Cardiac ventricle fibroblast (primary cell): ENCODE data around the gene RRP36. TPM values are rescaled to one million over a fixed set of nuclear protein-coding genes. Genes with fewer than 3 reads are reported as not detected.

Source experiments
- total RNA-seq: library from RNA; depleted of rRNA; stranded (reverse); fragments of >200 nt; gene quantifications from 2 replicates; pipeline ENCODE4 v1.2.3, GENCODE V29; 2015

RRP36 gene, protein sequence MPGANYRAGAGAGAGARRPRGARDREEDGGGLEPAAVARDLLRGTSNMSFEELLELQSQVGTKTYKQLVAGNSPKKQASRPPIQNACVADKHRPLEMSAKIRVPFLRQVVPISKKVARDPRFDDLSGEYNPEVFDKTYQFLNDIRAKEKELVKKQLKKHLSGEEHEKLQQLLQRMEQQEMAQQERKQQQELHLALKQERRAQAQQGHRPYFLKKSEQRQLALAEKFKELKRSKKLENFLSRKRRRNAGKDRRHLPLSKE
- 40.7 and 63.8 TPM in 2 replicates for total RNA-seq

DNA sequence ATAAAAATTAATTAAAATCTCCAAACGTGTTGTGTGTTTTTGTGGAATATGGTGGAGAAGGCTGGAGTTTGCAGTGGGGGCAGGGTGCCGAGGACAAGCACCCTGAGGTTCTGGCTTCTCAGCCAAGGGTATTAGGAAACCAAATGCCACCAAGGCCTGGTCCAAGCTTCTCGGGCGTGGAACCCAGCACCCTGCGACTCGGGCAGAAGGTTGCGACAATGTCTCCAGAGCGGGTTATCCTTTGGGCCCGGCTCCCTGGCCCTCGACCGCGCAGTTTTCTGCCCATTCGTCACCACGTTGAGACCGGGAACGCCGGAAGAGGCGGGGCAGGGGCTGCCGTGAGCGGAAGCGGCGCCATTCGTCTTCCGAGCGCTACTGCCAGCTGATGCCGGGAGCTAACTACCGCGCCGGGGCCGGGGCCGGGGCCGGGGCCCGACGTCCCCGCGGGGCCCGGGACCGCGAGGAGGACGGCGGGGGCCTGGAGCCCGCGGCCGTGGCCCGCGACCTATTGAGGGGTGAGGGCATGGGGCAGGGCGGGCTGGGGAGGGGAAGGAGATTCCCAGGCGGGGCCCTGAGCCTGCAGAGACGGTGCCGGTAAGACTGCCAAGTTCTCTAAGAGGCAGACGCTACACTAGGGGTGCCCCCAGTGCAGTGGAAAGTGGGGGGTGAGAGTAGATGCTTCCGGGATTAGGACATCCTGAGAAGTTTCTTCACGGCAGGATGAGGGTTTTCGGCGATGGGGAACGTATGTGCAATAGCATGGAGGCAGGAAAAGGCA lies at the start of gene RRP36:
Gene RRP36 (plus strand): TSS at position 354 of the 778 bp plus-strand sequence. CDS start 32 bp downstream, at position 386.

DNA sequence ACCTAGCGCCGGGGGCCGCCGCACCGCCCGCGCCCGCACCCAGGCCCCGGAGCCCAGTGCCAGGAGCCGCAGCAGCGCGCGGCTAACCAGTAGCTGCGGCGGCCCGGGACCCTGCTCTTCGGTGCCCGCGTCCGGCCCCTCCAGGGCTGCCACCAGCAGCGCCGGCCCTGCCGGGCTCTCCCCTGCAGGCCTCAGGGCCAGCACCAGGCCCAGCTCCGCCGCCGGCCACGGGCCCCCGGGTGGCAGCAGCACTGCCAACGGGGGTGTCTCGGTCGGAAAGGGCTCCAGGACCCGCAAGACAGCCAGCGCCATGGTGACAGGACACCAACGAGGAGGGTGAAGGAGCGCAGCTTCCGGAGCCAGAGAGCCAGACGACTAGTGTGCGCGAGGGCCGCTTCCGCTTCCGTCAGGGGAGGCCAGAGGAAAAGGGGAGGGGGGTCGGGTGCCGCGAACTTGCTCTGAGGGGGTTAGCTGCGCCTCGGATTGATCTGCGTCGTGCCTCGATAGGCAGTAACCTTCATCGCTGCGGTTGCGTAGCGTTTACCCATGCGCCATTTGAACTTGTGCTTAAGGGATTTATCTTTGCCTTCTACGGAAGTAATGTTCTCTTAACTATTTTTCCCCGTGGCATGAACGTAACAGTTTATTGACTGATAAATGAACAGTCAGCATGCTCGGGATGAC lies 42.4 kb upstream of the RRP36 start, which contains the start of gene PEX6:
Gene PEX6 (minus strand): TSS at position 343 of the 684 bp plus-strand sequence. CDS start 31 bp downstream, at position 312.

DNA sequence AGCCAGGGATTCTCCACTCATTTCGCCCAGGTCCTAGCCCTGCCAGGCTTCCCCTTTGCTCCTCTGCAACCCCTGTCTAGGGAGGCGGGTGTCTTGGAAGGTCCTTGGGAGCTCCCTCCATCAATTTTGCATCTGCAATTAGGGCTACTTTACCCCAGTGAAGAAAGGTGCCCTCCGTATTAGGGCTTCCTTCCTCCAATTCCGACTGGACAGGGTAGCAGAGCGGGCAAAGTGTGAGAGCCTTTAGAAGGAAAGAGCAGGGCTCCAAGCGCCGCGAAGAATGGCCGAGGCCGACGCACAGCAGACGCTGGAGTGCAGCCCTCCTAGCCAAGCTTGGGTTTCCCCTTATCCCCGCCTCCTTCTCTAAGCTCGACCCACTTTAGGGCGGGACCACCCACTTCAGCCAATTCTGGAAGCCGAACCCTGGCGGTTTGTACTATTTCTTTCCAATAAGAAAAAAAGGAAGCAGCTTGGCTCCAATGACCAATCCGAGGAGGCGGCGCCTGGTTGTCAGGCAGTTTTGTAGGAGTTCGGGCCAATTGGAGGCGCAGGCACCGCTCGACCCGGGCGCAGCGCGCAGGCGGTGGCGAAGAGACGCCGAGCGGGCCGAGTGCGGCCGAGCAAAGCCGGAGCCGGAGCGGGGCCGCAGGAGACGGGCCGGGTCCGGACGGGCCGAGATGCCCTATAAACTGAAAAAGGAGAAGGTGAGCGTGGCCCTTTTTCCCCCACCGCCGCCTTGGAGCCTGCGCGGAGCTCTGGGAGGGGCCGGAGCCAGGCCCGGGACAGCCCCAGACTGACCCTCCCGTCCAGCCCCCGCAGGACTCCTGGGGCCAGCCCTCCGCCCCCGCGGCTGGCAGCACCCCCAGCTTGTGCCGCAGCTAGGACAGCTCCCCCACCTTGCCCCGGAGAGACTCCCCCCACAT lies 37.2 kb upstream of the RRP36 start, which contains the start of gene PPP2R5D:
Gene PPP2R5D (plus strand): TSS at position 570 of the 923 bp plus-strand sequence. CDS start 108 bp downstream, at position 678.

DNA sequence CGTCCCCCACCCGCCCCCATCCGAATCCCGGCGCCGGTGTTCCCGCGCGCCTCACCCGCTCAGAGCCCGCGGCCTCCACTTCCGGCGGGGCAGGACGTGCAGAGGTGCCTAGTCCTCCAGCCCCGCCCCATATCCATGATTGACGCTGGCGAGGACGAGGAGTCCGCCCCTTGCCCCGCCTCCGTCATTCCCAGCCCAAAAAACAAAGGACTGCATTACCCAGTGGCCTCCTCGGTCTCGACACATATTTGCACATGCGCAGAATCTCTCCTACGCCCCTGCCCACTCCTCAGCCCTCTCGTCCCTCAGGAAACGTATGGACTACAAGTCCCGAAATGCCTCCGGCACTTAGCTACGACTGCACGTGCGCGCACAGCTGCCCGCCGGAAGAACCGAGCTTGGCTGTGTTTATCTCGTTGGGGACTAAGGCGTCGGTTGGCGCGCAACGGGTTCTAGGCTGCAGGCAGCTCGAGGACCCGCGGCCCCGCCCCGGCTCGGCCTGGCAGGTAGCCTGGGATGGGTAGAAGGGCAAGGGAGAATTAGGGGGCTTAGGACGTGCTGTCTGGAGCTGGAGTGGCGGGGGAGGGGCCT lies 7.5 kb upstream of the RRP36 start, which contains the start of the genes KLHDC3 and MEA1:
Gene KLHDC3 (plus strand): TSS at position 407 of the 591 bp plus-strand sequence. CDS start 2,944 bp downstream, outside the sequence.
Gene MEA1 (minus strand): TSS at position 104 of the 591 bp plus-strand sequence. CDS start 133 bp downstream, outside the sequence.

DNA sequence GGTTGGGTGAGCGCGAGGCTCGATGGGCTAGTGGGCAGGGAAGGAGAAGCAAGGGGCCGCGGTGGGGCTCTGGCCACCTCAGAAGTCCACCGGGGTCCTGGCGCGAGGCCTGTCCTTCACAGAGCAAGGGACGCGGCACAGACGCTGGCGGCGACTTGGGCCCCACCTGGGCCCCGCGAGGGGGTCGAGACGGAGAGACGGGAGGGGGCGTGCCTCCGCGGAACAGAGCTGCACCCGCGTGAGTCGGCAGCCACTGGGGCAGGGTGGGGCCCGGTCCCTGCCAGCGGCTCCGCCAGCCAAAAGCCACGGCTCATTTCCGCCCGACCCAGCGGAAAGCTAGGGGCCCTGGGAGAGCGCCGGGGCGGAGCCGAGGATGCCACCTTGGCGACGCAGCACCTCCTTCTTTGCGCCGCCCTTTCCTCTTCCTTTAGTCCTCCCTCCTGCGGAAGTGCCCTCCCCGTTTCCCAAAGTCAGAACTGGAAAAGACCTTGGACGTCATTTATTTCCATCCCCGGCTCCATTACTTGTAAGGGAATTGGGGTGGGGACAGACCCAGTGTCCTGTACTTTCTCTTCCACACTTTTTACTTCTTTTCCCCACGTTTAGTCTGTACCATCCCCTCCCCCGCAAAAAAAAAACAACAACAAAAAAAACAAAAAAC lies 32.3 kb downstream of the RRP36 start, which contains the start of gene CUL7:
Gene CUL7 (minus strand): TSS at position 307 of the 661 bp plus-strand sequence. CDS start 1,063 bp downstream, outside the sequence.

DNA sequence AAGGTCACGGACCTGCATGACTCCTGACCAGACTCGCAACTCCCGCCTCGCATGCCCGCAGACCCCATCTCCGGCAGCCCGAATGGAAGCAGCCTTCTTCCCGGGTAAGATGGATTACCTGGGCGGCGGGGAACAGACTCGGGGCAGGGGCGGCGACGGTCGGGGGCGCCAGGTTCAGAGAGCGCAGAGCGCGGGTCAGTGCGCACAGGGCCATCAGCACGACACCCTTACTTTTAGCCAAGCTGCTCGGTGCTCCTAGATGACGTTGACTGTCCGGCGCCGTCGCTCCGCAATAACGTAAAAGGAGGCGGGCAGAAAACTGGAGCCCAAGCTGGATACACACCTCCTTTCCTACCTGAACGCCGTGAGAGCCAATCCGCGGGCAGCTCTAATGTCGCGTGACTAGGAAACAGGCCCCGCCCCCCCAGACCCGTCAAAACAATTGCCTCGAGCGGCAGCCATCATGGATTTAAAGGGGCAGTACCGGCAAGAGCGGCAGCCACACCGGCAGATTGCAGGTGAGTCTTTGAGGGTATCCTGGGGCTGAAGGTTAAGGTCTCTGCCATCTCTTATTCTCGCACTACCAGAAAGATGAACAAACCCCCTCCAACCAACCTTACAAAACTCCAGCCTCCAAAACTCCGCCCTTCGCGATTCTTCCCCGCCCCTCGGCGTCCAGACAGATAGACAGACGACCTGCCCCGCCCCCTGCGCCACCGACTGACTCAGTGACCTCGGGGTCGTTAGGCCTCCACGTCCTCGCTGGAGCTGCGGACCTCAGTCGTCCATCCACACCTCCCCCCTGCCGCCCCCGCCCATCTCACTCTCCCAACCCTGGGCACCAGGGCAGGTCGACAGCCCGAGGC lies 38.0 kb downstream of the RRP36 start, which contains the start of the genes KLC4 and MRPL2:
Gene KLC4 (plus strand): TSS at position 464 of the 866 bp plus-strand sequence. CDS start 1,705 bp downstream, outside the sequence.
Gene MRPL2 (minus strand): TSS at position 267 of the 866 bp plus-strand sequence. CDS start 53 bp downstream, at position 214.

DNA sequence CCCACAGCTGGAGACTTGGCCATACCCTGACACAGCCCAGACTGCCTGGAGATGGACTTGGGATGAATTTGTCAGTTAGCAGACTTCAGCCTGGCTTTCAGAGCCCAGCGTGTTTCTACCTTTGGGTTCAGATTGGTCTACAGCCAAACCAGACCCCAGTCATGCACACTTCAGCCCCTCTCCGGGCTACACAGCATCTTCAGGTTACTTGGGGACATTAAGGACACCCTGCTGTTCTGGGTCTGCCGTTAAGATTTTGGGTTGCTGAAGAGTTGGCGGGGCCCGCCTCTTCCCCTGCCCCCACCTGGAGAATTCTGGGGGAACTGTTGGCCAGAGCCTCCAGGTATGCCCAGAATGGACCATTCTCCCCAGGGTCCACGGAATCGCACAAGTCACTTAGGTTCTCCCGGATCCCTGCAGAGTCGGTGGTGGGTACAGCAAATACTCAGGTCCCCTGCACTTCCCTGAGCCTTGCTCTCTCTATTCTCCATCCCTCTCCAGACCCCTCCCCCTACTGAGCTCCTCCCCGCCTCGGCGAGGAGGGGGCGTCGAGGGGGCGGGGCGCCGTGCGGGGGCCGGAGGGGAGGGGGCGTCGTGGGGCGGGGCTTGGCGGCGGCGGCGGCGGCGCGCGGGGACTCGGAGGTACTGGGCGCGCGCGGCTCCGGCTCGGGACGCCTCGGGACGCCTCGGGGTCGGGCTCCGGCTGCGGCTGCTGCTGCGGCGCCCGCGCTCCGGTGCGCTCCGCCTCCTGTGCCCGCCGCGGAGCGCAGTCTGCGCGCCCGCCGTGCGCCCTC lies 54.4 kb downstream of the RRP36 start, which contains the start of gene PTK7:
Gene PTK7 (plus strand): TSS at position 645 of the 794 bp plus-strand sequence. CDS start 175 bp downstream, outside the sequence.

Other genes starting within 250 kb of the RRP36 start
- gene BICRAL, start 239.6 kb upstream of the RRP36 start, total RNA-seq: 6.6 and 7.0 TPM in 2 replicates
- 77.8 and 97.9 TPM in 2 replicates for gene RPL7L1, start 142.0 kb upstream of the RRP36 start, total RNA-seq
- not detected in 2 replicates for gene PTCRA, start 105.6 kb upstream of the RRP36 start, total RNA-seq
- gene CNPY3, start 92.1 kb upstream of the RRP36 start, total RNA-seq: 25.5 and 27.7 TPM in 2 replicates
- gene GNMT, start 60.9 kb upstream of the RRP36 start, total RNA-seq: not detected in 2 replicates
- 20.8 and 21.8 TPM in 2 replicates for gene PEX6, start 42.4 kb upstream of the RRP36 start, total RNA-seq
- 31.8 TPM in 2 replicates for gene PPP2R5D, start 37.1 kb upstream of the RRP36 start, total RNA-seq
- gene MEA1, start 7.7 kb upstream of the RRP36 start, total RNA-seq: 54.0 and 61.1 TPM in 2 replicates
- gene KLHDC3, start 7.4 kb upstream of the RRP36 start, total RNA-seq: 75.7 and 92.5 TPM in 2 replicates
- gene CUL7, start 32.2 kb downstream of the RRP36 start, total RNA-seq: 33.3 and 36.4 TPM in 2 replicates
- gene MRPL2, start 37.8 kb downstream of the RRP36 start, total RNA-seq: 14.2 and 26.8 TPM in 2 replicates
- gene KLC4, start 38.0 kb downstream of the RRP36 start, total RNA-seq: 9.9 and 11.0 TPM in 2 replicates
- 110 and 119 TPM in 2 replicates for gene PTK7, start 54.7 kb downstream of the RRP36 start, total RNA-seq
- 14.1 and 16.3 TPM in 2 replicates for gene SRF, start 149.6 kb downstream of the RRP36 start, total RNA-seq
- 12.7 and 17.2 TPM in 2 replicates for gene CUL9, start 160.6 kb downstream of the RRP36 start, total RNA-seq
- gene DNPH1, start 207.9 kb downstream of the RRP36 start, total RNA-seq: 88.2 and 103 TPM in 2 replicates
- not detected in 2 replicates for gene TTBK1, start 221.9 kb downstream of the RRP36 start, total RNA-seq